Transverse colon (tissue), 4 donors: Measurements from ENCODE around the gene KLHL10. TPM values are rescaled to one million over a fixed set of nuclear protein-coding genes. Genes with fewer than 3 reads are reported as not detected.

ENCODE experiments used
- DNase-seq: peaks from one replicate; pipeline ENCODE4 v3.0.0-alpha.2; 2019
- H3K27ac ChIP-seq, 4 donors: fragments of 200-600 bp; sonication (generic); 2 replicates each; pipeline ENCODE4 v1.5.1; 2016 to 2018; ENCODE audit warnings: inconsistent platforms in 4 of 4
- H3K27me3 ChIP-seq: fragments of 200-600 bp; sonication (generic); 2 replicates; pipeline ENCODE4 v1.5.1; 2017; ENCODE audit warnings: inconsistent platforms
- H3K36me3 ChIP-seq, 4 donors: fragments of 200-600 bp; sonication (generic); 2 replicates each; pipeline ENCODE4 v1.5.1; 2017 to 2019; ENCODE audit warnings: inconsistent platforms in 4 of 4
- H3K4me1 ChIP-seq, 4 donors: fragments of 200-600 bp; sonication (generic); 2 replicates each; pipeline ENCODE4 v1.5.1; 2017 to 2020; ENCODE audit warnings: inconsistent platforms in 4 of 4
- H3K4me3 ChIP-seq, 4 donors: fragments of 200-600 bp; sonication (generic); 1 replicate in 1 of 4; 2 replicates in 3 of 4; pipeline versions ENCODE4 v1.5.1 to v1.6.1; 2017 to 2019; ENCODE audit warnings: inconsistent platforms in 4 of 4
- H3K9me3 ChIP-seq, 2 donors: fragments of 200-600 bp; sonication (generic); 2 replicates each; pipeline ENCODE4 v1.5.1; 2017 to 2019; ENCODE audit warnings: inconsistent platforms in 2 of 2
- CTCF ChIP-seq, 5 experiments: fragments of 200-600 bp in 3 of 5; fragments of 450-650 bp in 2 of 5; sonication (generic) in 3 of 5; IDR thresholded peaks; 1 replicate in 2 of 5; 2 replicates in 3 of 5; pipeline ENCODE4 v1.5.1; 2016 to 2017; ENCODE audit warnings: antibody characterized with exemption in 5 of 5, inconsistent platforms in 3 of 5, mild to moderate bottlenecking in 2 of 5, moderate library complexity in 1 of 5
- EP300 ChIP-seq: sonication (generic); formaldehyde crosslinking; IDR thresholded peaks from one replicate; pipeline ENCODE4 v1.6.1; 2017; ENCODE audit warnings: antibody characterized with exemption, low read depth
- POLR2A ChIP-seq: fragments of 450-650 bp; IDR thresholded peaks from one replicate; pipeline ENCODE4 v1.6.1; 2016; ENCODE audit warnings: antibody characterized with exemption, mild to moderate bottlenecking, moderate library complexity
- POLR2AphosphoS5 ChIP-seq, 3 donors: sonication (generic); formaldehyde crosslinking; IDR thresholded peaks; one replicate each; pipeline ENCODE4 v1.6.1; 2016; ENCODE audit warnings: antibody characterized with exemption in 3 of 3
- WGBS, 2 donors: methylation state at CpG; one replicate each; pipeline ENCODE4 v1.1.5; 2018; ENCODE audit warnings: low coverage in 1 of 2; 5-methylcytosine and 5-hydroxymethylcytosine counted together
- in situ Hi-C, 4 donors: fragments of 200-750 bp; cut with MboI; loops; one replicate each; pipeline versions ENCODE4 v1.15.0 to v1.15.1; 2017; ENCODE audit warnings: low sequenced_read_pairs in 3 of 4, low pct_ligation_motif_present in 1 of 4, low pct_unique_long_range_greater_than_20kb in 1 of 4
- intact Hi-C: fragments of 100-400 bp; cut with DNase I; formaldehyde crosslinking; loops from one replicate; pipeline ENCODE4 v1.15.1; 2023; ENCODE audit warnings: low total_unique reads
- total RNA-seq, 4 donors: library from RNA; depleted of rRNA; stranded (reverse); fragments of >200 nt; gene quantifications; one replicate each; pipeline ENCODE4 v1.1.0, GENCODE V29; 2016

KLHL10 gene
- total RNA-seq, 4 donors from 2014 or later: 0.32 TPM; not detected in 3

GRCh38 chr17:41868568-41868967, 30.9 kb downstream of the KLHL10 start:
- H3K4me1 ChIP-seq: peaks cover 8 to 11% (median 11%) of the 10 kb centered on the region in 4 donors
- H3K27me3 ChIP-seq: no peaks in the 10 kb centered on the region
- TF ChIP-seq POLR2AphosphoS5 (IDR thresholded peaks at IDR 0.05) (no peak), EP300 (no peak), CTCF (IDR thresholded peaks at IDR 0.05) (no peak), POLR2A (no peak)
- H3K4me3 ChIP-seq: no peak overlapping the region
- H3K36me3 ChIP-seq: peaks cover 0 to 23% (median 8%) of the 10 kb centered on the region in 4 donors
- in situ Hi-C loops: no loop called here
- no peak for DNase-seq
- 50 to 66% methylated on average over 2 to 3 of the region's 3 CpGs for WGBS, 2 donors
- H3K9me3 ChIP-seq: no peaks in the 10 kb centered on the region
- intact Hi-C loops: no loop called here
- H3K27ac ChIP-seq: no peak overlapping the region

- in situ Hi-C loops: no loop called here
- peaks cover 0 to 28% (median 11%) of the 10 kb centered on the region in 4 donors for H3K36me3 ChIP-seq
- no peaks in the 10 kb centered on the region for H3K9me3 ChIP-seq
- H3K4me1 ChIP-seq: peaks cover 0 to 3% (median 3%) of the 10 kb centered on the region in 4 donors
- no peak for DNase-seq
- no peak for TF ChIP-seq EP300
- TF ChIP-seq POLR2A: no peak
- no peak for TF ChIP-seq POLR2AphosphoS5 (IDR thresholded peaks at IDR 0.05)
- TF ChIP-seq CTCF (IDR thresholded peaks at IDR 0.05): no peak
- no peak overlapping the region for H3K27ac ChIP-seq
- H3K27me3 ChIP-seq: no peaks in the 10 kb centered on the region
- no peak overlapping the region for H3K4me3 ChIP-seq
- intact Hi-C loops: no loop called here
- WGBS, 2 donors: 41 to 73% methylated on average over 5 to 9 of the region's 9 CpGs
Observed at GRCh38 chr17:41869426-41869825, 31.8 kb downstream of the KLHL10 start.

- in situ Hi-C loops: no loop called here
- Histone ChIP-seq H3K36me3 (peaks cover 0 to 28% (median 11%) of the 10 kb centered on the region in 4 donors), H3K27me3 (no peaks in the 10 kb centered on the region), H3K4me3 (no peak overlapping the region), H3K4me1 (peaks cover 0 to 3% (median 1%) of the 10 kb centered on the region in 4 donors), H3K9me3 (no peaks in the 10 kb centered on the region), H3K27ac (no peak overlapping the region)
- DNase-seq: no peak
- no peak for TF ChIP-seq CTCF (IDR thresholded peaks at IDR 0.05)
- TF ChIP-seq POLR2AphosphoS5 (IDR thresholded peaks at IDR 0.05): no peak
- no peak for TF ChIP-seq POLR2A
- no peak for TF ChIP-seq EP300
- 88 to 93% methylated on average over 2 of the region's 2 CpGs for WGBS, 2 donors
- intact Hi-C loops: no loop called here
Observed at GRCh38 chr17:41870097-41870496, 32.5 kb downstream of the KLHL10 start.

GRCh38 chr17:41870627-41871026, 33.0 kb downstream of the KLHL10 start:
- no peak overlapping the region for H3K4me3 ChIP-seq
- in situ Hi-C loops: no loop called here

More at GRCh38 chr17:41870627-41871026, 33.0 kb downstream of the KLHL10 start:
- Histone ChIP-seq H3K36me3 (peaks cover 0 to 28% (median 11%) of the 10 kb centered on the region in 4 donors), H3K27ac (no peak overlapping the region), H3K9me3 (no peaks in the 10 kb centered on the region), H3K4me1 (peaks cover 0 to under 1% (median 0%) of the 10 kb centered on the region in 4 donors), H3K27me3 (no peaks in the 10 kb centered on the region)
- intact Hi-C loops: no loop called here
- no peak for DNase-seq
- 87% methylated on average over 7 of the region's 7 CpGs; no CpG with 5 or more reads in 1 of the 2 donors for WGBS, 2 donors
- no peak for TF ChIP-seq POLR2AphosphoS5 (IDR thresholded peaks at IDR 0.05)
- TF ChIP-seq POLR2A: no peak
- TF ChIP-seq CTCF (IDR thresholded peaks at IDR 0.05): no peak
- no peak for TF ChIP-seq EP300
